ENCODE measurements around the gene NDUFA7.

DNA sequence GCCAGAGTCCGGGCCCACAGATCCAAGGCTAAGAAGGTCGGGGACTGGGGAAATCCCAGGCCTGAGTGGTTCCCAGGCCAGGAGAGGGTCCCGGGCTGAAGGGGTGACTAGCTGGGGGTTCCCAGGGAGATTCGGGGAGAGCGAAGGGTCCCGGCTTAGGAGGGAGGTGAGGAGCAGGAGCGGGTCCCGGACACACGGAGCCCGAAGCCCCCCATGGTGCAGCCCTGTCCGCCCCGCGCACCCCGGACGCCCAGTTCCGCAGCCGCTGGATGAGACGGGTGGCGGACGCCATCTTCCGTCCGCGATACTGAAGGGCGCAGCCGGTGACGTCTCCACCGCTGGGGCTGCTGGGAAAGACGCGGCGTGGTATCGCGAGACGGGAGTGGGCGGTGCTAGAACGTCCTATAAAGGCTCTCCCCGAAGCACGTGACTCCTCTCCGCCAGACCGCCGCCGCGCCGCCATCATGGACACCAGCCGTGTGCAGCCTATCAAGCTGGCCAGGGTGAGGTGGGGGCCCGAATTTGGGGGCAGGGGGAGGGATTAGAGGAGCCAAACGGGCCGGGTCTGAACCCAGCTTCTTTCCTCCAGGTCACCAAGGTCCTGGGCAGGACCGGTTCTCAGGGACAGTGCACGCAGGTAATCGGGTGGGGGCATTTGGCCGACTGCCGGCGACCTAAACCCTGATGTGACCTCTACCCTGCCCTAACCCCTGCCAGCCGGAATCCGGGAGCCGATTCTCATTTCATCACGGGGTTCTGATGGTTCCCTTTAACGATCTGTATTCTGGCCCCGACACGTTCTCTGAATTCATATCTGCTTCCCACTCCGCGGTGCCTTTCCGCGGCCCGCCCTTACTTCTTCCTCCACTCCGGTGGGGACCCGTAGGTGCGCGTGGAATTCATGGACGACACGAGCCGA is at the start of gene NDUFA7, which contains the start of gene RPS28:
- TF ChIP-seq POLR2A (IDR thresholded peaks at IDR 0.05), result peak; percentile 82 to 93
- TF ChIP-seq, protein P1, sequence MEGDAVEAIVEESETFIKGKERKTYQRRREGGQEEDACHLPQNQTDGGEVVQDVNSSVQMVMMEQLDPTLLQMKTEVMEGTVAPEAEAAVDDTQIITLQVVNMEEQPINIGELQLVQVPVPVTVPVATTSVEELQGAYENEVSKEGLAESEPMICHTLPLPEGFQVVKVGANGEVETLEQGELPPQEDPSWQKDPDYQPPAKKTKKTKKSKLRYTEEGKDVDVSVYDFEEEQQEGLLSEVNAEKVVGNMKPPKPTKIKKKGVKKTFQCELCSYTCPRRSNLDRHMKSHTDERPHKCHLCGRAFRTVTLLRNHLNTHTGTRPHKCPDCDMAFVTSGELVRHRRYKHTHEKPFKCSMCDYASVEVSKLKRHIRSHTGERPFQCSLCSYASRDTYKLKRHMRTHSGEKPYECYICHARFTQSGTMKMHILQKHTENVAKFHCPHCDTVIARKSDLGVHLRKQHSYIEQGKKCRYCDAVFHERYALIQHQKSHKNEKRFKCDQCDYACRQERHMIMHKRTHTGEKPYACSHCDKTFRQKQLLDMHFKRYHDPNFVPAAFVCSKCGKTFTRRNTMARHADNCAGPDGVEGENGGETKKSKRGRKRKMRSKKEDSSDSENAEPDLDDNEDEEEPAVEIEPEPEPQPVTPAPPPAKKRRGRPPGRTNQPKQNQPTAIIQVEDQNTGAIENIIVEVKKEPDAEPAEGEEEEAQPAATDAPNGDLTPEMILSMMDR (IDR thresholded peaks at IDR 0.05), result peak; percentile 25 to 66 (median 39)
